GM08714 (cell line): ENCODE measurements around the gene IGF1R.

Experiments used
- H3K4me3 ChIP-seq: fragments of 200-500 bp; sonication (Bioruptor generic); 2 replicates; pipeline ENCODE4 v1.5.1; 2014; ENCODE audit warnings: mild to moderate bottlenecking, low read length, inconsistent platforms
- ZNF274 ChIP-seq: IDR thresholded peaks from 2 replicates; pipeline ENCODE4 v1.6.1; 2012; ENCODE audit warnings: mild to moderate bottlenecking, low read depth, low read length

The IGF1R gene

GRCh38 chr15:98858610-98859023 is 210.3 kb downstream of the IGF1R start:
- peak overlapping the region; percentile 33; the same call in 1 of the 2 replicates for H3K4me3 ChIP-seq
- no peak for TF ChIP-seq ZNF274

GRCh38 chr15:98859149-98859548 is 210.8 kb downstream of the IGF1R start:
- no peak for TF ChIP-seq ZNF274

GRCh38 chr15:98860281-98861041 is 212.1 kb downstream of the IGF1R start:
- H3K4me3 ChIP-seq: no peak overlapping the region
- TF ChIP-seq ZNF274: no peak

More at GRCh38 chr15:98859149-98859548, 210.8 kb downstream of the IGF1R start:
- H3K4me3 ChIP-seq: no peak overlapping the region

- no peak overlapping the region for H3K4me3 ChIP-seq
- TF ChIP-seq ZNF274: no peak
Observed at GRCh38 chr15:98861188-98861587, 212.8 kb downstream of the IGF1R start.

GRCh38 chr15:98863983-98864382 is 215.6 kb downstream of the IGF1R start:
- no peak for TF ChIP-seq ZNF274
- H3K4me3 ChIP-seq: no peak overlapping the region

- TF ChIP-seq ZNF274: no peak
- H3K4me3 ChIP-seq: peak overlapping the region; percentile 70
Observed at GRCh38 chr15:98865397-98866339, 217.3 kb downstream of the IGF1R start.

- no peak for TF ChIP-seq ZNF274
- peak overlapping the region; percentile 70 for H3K4me3 ChIP-seq
Observed at GRCh38 chr15:98866511-98866910, 218.2 kb downstream of the IGF1R start.

GRCh38 chr15:98868564-98868963 is 220.2 kb downstream of the IGF1R start:
- no peak for TF ChIP-seq ZNF274
- no peak overlapping the region for H3K4me3 ChIP-seq

- no peak for TF ChIP-seq ZNF274
Observed at GRCh38 chr15:98870788-98871187, 222.4 kb downstream of the IGF1R start.

GRCh38 chr15:98872774-98873173 is 224.4 kb downstream of the IGF1R start:
- H3K4me3 ChIP-seq: no peak overlapping the region
- TF ChIP-seq ZNF274: no peak

More at GRCh38 chr15:98870788-98871187, 222.4 kb downstream of the IGF1R start:
- H3K4me3 ChIP-seq: no peak overlapping the region

GRCh38 chr15:98873441-98874218 is 225.3 kb downstream of the IGF1R start:
- TF ChIP-seq ZNF274: no peak
- peak overlapping the region; percentile 4; the same call in 1 of the 2 replicates for H3K4me3 ChIP-seq

- H3K4me3 ChIP-seq: no peak overlapping the region
- TF ChIP-seq ZNF274: no peak
Observed at GRCh38 chr15:98874370-98874769, 226.0 kb downstream of the IGF1R start.

- H3K4me3 ChIP-seq: no peak overlapping the region
Observed at GRCh38 chr15:98874773-98875172, 226.4 kb downstream of the IGF1R start.

GRCh38 chr15:98875309-98875708 is 227.0 kb downstream of the IGF1R start:
- no peak overlapping the region for H3K4me3 ChIP-seq

More at GRCh38 chr15:98874773-98875172, 226.4 kb downstream of the IGF1R start:
- no peak for TF ChIP-seq ZNF274

More at GRCh38 chr15:98875309-98875708, 227.0 kb downstream of the IGF1R start:
- no peak for TF ChIP-seq ZNF274
